HEK293 (cell line): ENCODE results near the gene OR2H1.

Experiments
- CTCF ChIA-PET: fragments of 350-600 bp; formaldehyde crosslinking; extraction: SDS; loops from one replicate; lab custom pipeline; 2021; ENCODE audit warnings: antibody characterized with exemption; lab: Yijun Ruan, JAX
- POLR2A ChIA-PET: fragments of 300-600 bp; formaldehyde crosslinking; extraction: SDS; loops from one replicate; lab custom pipeline; 2020; ENCODE audit warnings: antibody characterized with exemption, inconsistent platforms; lab: Yijun Ruan, JAX
- H3K27ac ChIP-seq: fragments of 200-500 bp; sonication (Bioruptor generic); 2 replicates; pipeline ENCODE4 v1.5.1; 2014; ENCODE audit warnings: low read depth, low read length, control low read depth, inconsistent platforms; ENCODE audit errors: extremely low read depth
- H3K36me3 ChIP-seq, 2 experiments: fragments of 200-500 bp in 1 of 2; sonication (Bioruptor generic) in 1 of 2; 1 replicate in 1 of 2; 2 replicates in 1 of 2; pipeline ENCODE4 v1.5.1; 2014 to 2017; ENCODE audit warnings: inconsistent platforms in 2 of 2, low read length in 2 of 2; ENCODE audit not compliant: control insufficient read depth in 2 of 2, insufficient read depth in 1 of 2
- H3K4me1 ChIP-seq: fragments of 200-500 bp; sonication (Bioruptor generic); 2 replicates; pipeline ENCODE4 v1.5.1; 2014; ENCODE audit warnings: mild to moderate bottlenecking, low read length, inconsistent platforms; ENCODE audit not compliant: control insufficient read depth, insufficient read depth
- H3K4me3 ChIP-seq: 2 replicates; pipeline ENCODE4 v1.5.1; 2011; ENCODE audit warnings: low read depth, mild to moderate bottlenecking, control low read depth, low read length, moderate library complexity
- H3K9me3 ChIP-seq: fragments of 200-500 bp; sonication (Bioruptor generic); 2 replicates; pipeline ENCODE4 v1.5.1; 2014; ENCODE audit warnings: low read depth, low read length, inconsistent platforms; ENCODE audit not compliant: control insufficient read depth, insufficient read depth
- GFI1B ChIP-seq: fragments of 450-650 bp; formaldehyde crosslinking; IDR thresholded peaks from 2 replicates; pipeline ENCODE4 v1.5.1; 2016; ENCODE audit warnings: missing biosample characterization, missing genetic modification characterization
- HIC1 ChIP-seq: fragments of 450-650 bp; formaldehyde crosslinking; IDR thresholded peaks from 2 replicates; pipeline ENCODE4 v1.5.1; 2016; ENCODE audit warnings: missing biosample characterization, missing genetic modification characterization
- OVOL3 ChIP-seq: fragments of 450-650 bp; formaldehyde crosslinking; IDR thresholded peaks from 2 replicates; pipeline ENCODE4 v1.5.1; 2016; ENCODE audit warnings: missing biosample characterization, missing genetic modification characterization
- PRDM6 ChIP-seq: fragments of 450-650 bp; formaldehyde crosslinking; IDR thresholded peaks from 2 replicates; pipeline ENCODE4 v1.5.1; 2017; ENCODE audit warnings: missing biosample characterization, missing genetic modification characterization
- TCF7L2 ChIP-seq: IDR thresholded peaks from 2 replicates; pipeline ENCODE4 v1.6.1; 2011; ENCODE audit warnings: low read depth, mild to moderate bottlenecking, inconsistent platforms, low read length, moderate library complexity, borderline replicate concordance
- YY1 ChIP-seq: fragments of 450-650 bp; formaldehyde crosslinking; IDR thresholded peaks from 2 replicates; pipeline ENCODE4 v1.5.1; 2018; ENCODE audit warnings: missing biosample characterization, missing genetic modification characterization
- ZEB2 ChIP-seq: fragments of 450-650 bp; formaldehyde crosslinking; IDR thresholded peaks from 2 replicates; pipeline ENCODE4 v1.5.1; 2016; ENCODE audit warnings: missing biosample characterization, missing genetic modification characterization
- ZNF112 ChIP-seq: fragments of 450-650 bp; formaldehyde crosslinking; IDR thresholded peaks from 2 replicates; pipeline ENCODE4 v1.5.0; 2017; ENCODE audit warnings: missing biosample characterization, missing genetic modification characterization
- ZNF121 ChIP-seq: fragments of 450-650 bp; formaldehyde crosslinking; IDR thresholded peaks from 2 replicates; pipeline ENCODE4 v1.5.1; 2016; ENCODE audit warnings: missing biosample characterization, missing genetic modification characterization
- ZNF146 ChIP-seq: fragments of 450-650 bp; formaldehyde crosslinking; IDR thresholded peaks from 2 replicates; pipeline ENCODE4 v1.5.1; 2016; ENCODE audit warnings: missing biosample characterization, missing genetic modification characterization
- ZNF148 ChIP-seq: fragments of 450-650 bp; formaldehyde crosslinking; IDR thresholded peaks from 2 replicates; pipeline ENCODE4 v1.5.0; 2017; ENCODE audit warnings: missing biosample characterization, missing genetic modification characterization, borderline replicate concordance
- ZNF266 ChIP-seq: fragments of 450-650 bp; formaldehyde crosslinking; IDR thresholded peaks from 2 replicates; pipeline ENCODE4 v1.5.1; 2016; ENCODE audit warnings: missing biosample characterization, missing genetic modification characterization, low read depth
- ZNF280D ChIP-seq: fragments of 450-650 bp; formaldehyde crosslinking; IDR thresholded peaks from 2 replicates; pipeline ENCODE4 v1.5.1; 2016; ENCODE audit warnings: missing biosample characterization, missing genetic modification characterization
- ZNF311 ChIP-seq: fragments of 450-650 bp; formaldehyde crosslinking; IDR thresholded peaks from 2 replicates; pipeline ENCODE4 v1.5.1; 2017; ENCODE audit warnings: missing biosample characterization, missing genetic modification characterization, borderline replicate concordance
- ZNF596 ChIP-seq: fragments of 450-650 bp; IDR thresholded peaks from 2 replicates; pipeline ENCODE4 v1.5.0; 2018; ENCODE audit warnings: missing biosample characterization, mild to moderate bottlenecking, missing genetic modification characterization, moderate library complexity
- ZNF600 ChIP-seq: fragments of 450-650 bp; formaldehyde crosslinking; IDR thresholded peaks from 2 replicates; pipeline ENCODE4 v1.5.1; 2016; ENCODE audit warnings: missing biosample characterization, missing genetic modification characterization
- ZSCAN30 ChIP-seq: fragments of 450-650 bp; IDR thresholded peaks from 2 replicates; pipeline ENCODE4 v1.5.1; 2018; ENCODE audit warnings: missing biosample characterization, mild to moderate bottlenecking, missing genetic modification characterization, moderate library complexity

The OR2H1 gene

GRCh38 chr6:29447670-29448069 is 9.3 kb upstream of the OR2H1 start:
- POLR2A ChIA-PET, result no interaction called here
- Histone ChIP-seq H3K27ac (no peak overlapping the region), H3K4me3 (no peak overlapping the region), H3K9me3 (no peaks in the 10 kb centered on the region), H3K4me1 (no peaks in the 10 kb centered on the region), H3K36me3 (no peaks in the 10 kb centered on the region)
- no peak for TF ChIP-seq TCF7L2
- TF ChIP-seq ZNF148, result no peak
- no peak for TF ChIP-seq ZNF600 (tag by site-specific recombination)
- no peak for TF ChIP-seq ZEB2
- no peak for TF ChIP-seq ZNF311
- TF ChIP-seq OVOL3 (tag by site-specific recombination), result no peak
- TF ChIP-seq ZNF112 (tag by site-specific recombination), result no peak
- TF ChIP-seq ZSCAN30 (tag by site-specific recombination), result no peak
- TF ChIP-seq ZNF280D, result no peak
- no peak for TF ChIP-seq GFI1B (tag by site-specific recombination)
- no peak for TF ChIP-seq HIC1 (tag by site-specific recombination)
- TF ChIP-seq PRDM6 (tag by site-specific recombination), result no peak
- CTCF ChIA-PET, result no interaction called here

- TF ChIP-seq ZNF600 (tag by site-specific recombination), result no peak
- no peak for TF ChIP-seq ZNF596 (tag by site-specific recombination)
- TF ChIP-seq YY1 (tag by site-specific recombination), result no peak
- no peak for TF ChIP-seq ZNF121 (tag by site-specific recombination)
- peak; percentile 91 for TF ChIP-seq ZNF146 (tag by site-specific recombination)
- no peak for TF ChIP-seq ZNF266 (tag by site-specific recombination)
- TF ChIP-seq, all 188 proteins: peak for 1
- no peaks in the 10 kb centered on the region for H3K36me3 ChIP-seq
- no peak overlapping the region for H3K27ac ChIP-seq
- H3K9me3 ChIP-seq, result no peaks in the 10 kb centered on the region
- H3K4me1 ChIP-seq, result no peaks in the 10 kb centered on the region
- H3K4me3 ChIP-seq, result no peak overlapping the region
- CTCF ChIA-PET, result interaction anchor here (0.7 to 1.9 kb wide), 2 partner anchors 90 to 138 kb away, joined by 3 to 5 read pairs; no protein-coding TSS in a partner anchor
- POLR2A ChIA-PET, result no interaction called here
These were observed 5.3 kb upstream of the OR2H1 start for GRCh38 chr6:29451471-29452193.
